Measurements from ENCODE around the gene SAPCD1. TPM values are rescaled to one million over a fixed set of nuclear protein-coding genes. Genes with fewer than 3 reads are reported as not detected.
A peak's percentile ranks its signal among the peaks of the same experiment; 100 is the strongest.

The SAPCD1 gene
- polyA plus RNA-seq, 3 donors = 10.4 TPM; not detected in 2

DNA sequence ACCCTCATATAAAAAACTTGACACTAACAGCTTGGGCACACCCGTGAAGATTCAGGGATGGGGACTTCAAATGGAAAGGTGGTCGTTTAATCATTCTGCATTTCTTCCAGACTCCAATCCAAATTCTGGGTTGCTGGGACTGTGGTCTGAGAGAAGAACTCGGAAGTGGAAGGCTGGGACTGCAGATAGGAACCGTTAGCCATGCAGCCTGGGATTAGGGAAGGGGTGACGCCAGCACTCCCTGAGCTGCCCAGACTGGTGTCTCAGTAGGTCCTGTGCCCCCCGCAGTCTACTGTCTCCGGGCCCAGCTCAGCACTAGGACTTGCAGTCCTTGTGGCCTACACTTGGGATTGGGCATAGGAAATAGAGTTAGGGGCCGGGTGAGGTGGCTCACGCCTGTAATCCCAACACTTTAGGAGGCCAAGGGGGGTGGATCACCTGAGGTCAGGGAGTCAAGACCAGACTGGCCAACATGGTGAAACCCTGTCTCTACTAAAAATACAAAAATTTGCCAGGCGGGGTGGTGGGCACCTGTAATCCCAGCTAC is 25.6 kb upstream of the SAPCD1 start:
- H3K4me1 Mint-ChIP-seq = peaks cover 67% of the 10 kb centered on the region

GRCh38 chr6:31737315-31737990 is 25.0 kb upstream of the SAPCD1 start:
- Histone ChIP-seq H3K27ac (ENCODE audit: low read depth in 1 of 2, low read length in 2 of 2) (peak overlapping the region; percentile 91 to 99), H3K4me2 (replicated peaks; ENCODE audit: extremely low read depth, low read length, poor library complexity, severe bottlenecking) (peak overlapping the region; percentile 94), H4K20me1 (ENCODE audit: insufficient read depth, low read length) (peaks cover 24% of the 10 kb centered on the region), H3K27me3 (ENCODE audit: control insufficient read depth in 2 of 2, insufficient read depth in 2 of 2, low read length in 2 of 2) (no peaks in the 10 kb centered on the region), H3K79me2 (ENCODE audit: insufficient read depth, low read length) (peaks cover 68% of the 10 kb centered on the region), H3K36me3 (replicated peaks in 1 of 2; ENCODE audit: control insufficient read depth in 1 of 2, insufficient read depth in 2 of 2, low read length in 2 of 2) (peaks cover 18 to 21% of the 10 kb centered on the region in 2 donors), H3K9ac (ENCODE audit: insufficient read depth, low read length, poor library complexity, severe bottlenecking) (peak overlapping the region; percentile 89), H2AFZ (ENCODE audit: insufficient read depth, low read depth, low read length, poor library complexity, severe bottlenecking) (peak overlapping the region; percentile 16), H3K4me1 (ENCODE audit: control insufficient read depth in 1 of 2, insufficient read depth in 2 of 2, low read length in 2 of 2) (peaks cover 62 to 75% of the 10 kb centered on the region in 2 donors), H3K9me3 (replicated peaks in 1 of 2; ENCODE audit: control insufficient read depth in 1 of 2, insufficient read depth in 1 of 2, low read length in 2 of 2) (no peaks in the 10 kb centered on the region), H3K4me3 (replicated peaks in 1 of 3; ENCODE audit: low read depth in 2 of 3, low read length in 3 of 3) (peak overlapping the region; percentile 74 to 100 (median 96))
- Mint-ChIP-seq H3K27me3 (ENCODE audit: low read depth in 3 of 3) (peaks cover 0 to 5% (median 2%) of the 10 kb centered on the region in 3 donors), H3K36me3 (peaks cover 24% of the 10 kb centered on the region in 2 donors), H3K4me3 (peak overlapping the region; percentile 99 to 100), H3K9me3 (peaks cover 0 to 2% (median 0%) of the 10 kb centered on the region in 7 donors), H3K4me1 (peaks cover 63% of the 10 kb centered on the region), H3K27ac (peak overlapping the region; percentile 95 to 100 (median 99))
- DNase-seq = peak; percentile 34 to 57 (median 42)
- intact Hi-C loops (cut with micrococcal nuclease) = loop anchor here in 1 of 2 donors (5.0 to 10.0 kb wide), 3 partner anchors 57 to 193 kb away; partner anchors contain the start of genes ATP6V1G2, CSNK2B, DDX39B and LY6G5B
- TF ChIP-seq, protein P1, sequence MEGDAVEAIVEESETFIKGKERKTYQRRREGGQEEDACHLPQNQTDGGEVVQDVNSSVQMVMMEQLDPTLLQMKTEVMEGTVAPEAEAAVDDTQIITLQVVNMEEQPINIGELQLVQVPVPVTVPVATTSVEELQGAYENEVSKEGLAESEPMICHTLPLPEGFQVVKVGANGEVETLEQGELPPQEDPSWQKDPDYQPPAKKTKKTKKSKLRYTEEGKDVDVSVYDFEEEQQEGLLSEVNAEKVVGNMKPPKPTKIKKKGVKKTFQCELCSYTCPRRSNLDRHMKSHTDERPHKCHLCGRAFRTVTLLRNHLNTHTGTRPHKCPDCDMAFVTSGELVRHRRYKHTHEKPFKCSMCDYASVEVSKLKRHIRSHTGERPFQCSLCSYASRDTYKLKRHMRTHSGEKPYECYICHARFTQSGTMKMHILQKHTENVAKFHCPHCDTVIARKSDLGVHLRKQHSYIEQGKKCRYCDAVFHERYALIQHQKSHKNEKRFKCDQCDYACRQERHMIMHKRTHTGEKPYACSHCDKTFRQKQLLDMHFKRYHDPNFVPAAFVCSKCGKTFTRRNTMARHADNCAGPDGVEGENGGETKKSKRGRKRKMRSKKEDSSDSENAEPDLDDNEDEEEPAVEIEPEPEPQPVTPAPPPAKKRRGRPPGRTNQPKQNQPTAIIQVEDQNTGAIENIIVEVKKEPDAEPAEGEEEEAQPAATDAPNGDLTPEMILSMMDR (IDR thresholded peaks at IDR 0.05) = no peak
- WGBS (ENCODE audit: insufficient coverage) = 0% methylated on average over 6 of the region's 7 CpGs

More for the DNA sequence above, 25.6 kb upstream of the SAPCD1 start:
- intact Hi-C loops (cut with micrococcal nuclease) = loop anchor here in 1 of 2 donors (1.0 to 10.0 kb wide), 4 partner anchors 9 to 192 kb away; partner anchors contain the start of genes ATP6V1G2, CSNK2B, DDX39B and LY6G5B
- Histone ChIP-seq H3K4me3 (replicated peaks in 1 of 3; ENCODE audit: low read depth in 2 of 3, low read length in 3 of 3) (peak overlapping the region; percentile 74 to 100 (median 96)), H4K20me1 (ENCODE audit: insufficient read depth, low read length) (peaks cover 30% of the 10 kb centered on the region), H3K4me1 (ENCODE audit: control insufficient read depth in 1 of 2, insufficient read depth in 2 of 2, low read length in 2 of 2) (peaks cover 68 to 81% of the 10 kb centered on the region in 2 donors), H3K27me3 (ENCODE audit: control insufficient read depth in 2 of 2, insufficient read depth in 2 of 2, low read length in 2 of 2) (no peaks in the 10 kb centered on the region), H3K9ac (ENCODE audit: insufficient read depth, low read length, poor library complexity, severe bottlenecking) (peak overlapping the region; percentile 89), H3K79me2 (ENCODE audit: insufficient read depth, low read length) (peaks cover 73% of the 10 kb centered on the region), H2AFZ (ENCODE audit: insufficient read depth, low read depth, low read length, poor library complexity, severe bottlenecking) (no peak overlapping the region), H3K4me2 (replicated peaks; ENCODE audit: extremely low read depth, low read length, poor library complexity, severe bottlenecking) (peak overlapping the region; percentile 94), H3K27ac (ENCODE audit: low read depth in 1 of 2, low read length in 2 of 2) (peak overlapping the region; percentile 91 to 99), H3K36me3 (replicated peaks in 1 of 2; ENCODE audit: control insufficient read depth in 1 of 2, insufficient read depth in 2 of 2, low read length in 2 of 2) (peaks cover 24 to 25% of the 10 kb centered on the region in 2 donors), H3K9me3 (replicated peaks in 1 of 2; ENCODE audit: control insufficient read depth in 1 of 2, insufficient read depth in 1 of 2, low read length in 2 of 2) (no peaks in the 10 kb centered on the region)
- DNase-seq = peak in 2 of 3 donors; percentile 47 to 60
- H3K4me3 Mint-ChIP-seq = peak overlapping the region; percentile 99 to 100
- peaks cover 26 to 30% of the 10 kb centered on the region in 2 donors for H3K36me3 Mint-ChIP-seq
- H3K9me3 Mint-ChIP-seq = peaks cover 0 to 2% (median 0%) of the 10 kb centered on the region in 7 donors
- TF ChIP-seq, protein P1 (IDR thresholded peaks at IDR 0.05) = no peak
- WGBS (ENCODE audit: insufficient coverage) = 3% methylated on average over 7 of the region's 10 CpGs
- peaks cover 0 to 5% (median 2%) of the 10 kb centered on the region in 3 donors for H3K27me3 Mint-ChIP-seq (ENCODE audit: low read depth in 3 of 3)
- peak overlapping the region; percentile 95 to 100 (median 99) for H3K27ac Mint-ChIP-seq

Data from CD14-positive monocyte (primary cell).